T-helper 1 cell (primary cell): ENCODE results near the gene POLR3GL.
A peak's percentile ranks its signal among the peaks of the same experiment; 100 is the strongest.

Experiments
- DNase-seq, 5 donors: peaks; one replicate each; pipeline ENCODE4 v3.0.0-alpha.2; 2012 to 2020

POLR3GL gene

GRCh38 chr1:145951526-145951925 is 13.0 kb upstream of the POLR3GL start:
- no peak for DNase-seq

GRCh38 chr1:145952903-145953302 is 11.6 kb upstream of the POLR3GL start:
- DNase-seq: no peak

- DNase-seq: no peak
These were observed 10.6 kb upstream of the POLR3GL start for GRCh38 chr1:145953861-145954260.

GRCh38 chr1:145955436-145955835 is 9.1 kb upstream of the POLR3GL start:
- DNase-seq: no peak

- DNase-seq: no peak
These were observed 8.1 kb upstream of the POLR3GL start for GRCh38 chr1:145956361-145956760.

- peak in 1 of 5 donors; percentile 28 for DNase-seq
These were observed 7.6 kb upstream of the POLR3GL start for GRCh38 chr1:145956781-145957442.

GRCh38 chr1:145957443-145958319 is 6.8 kb upstream of the POLR3GL start, which contains the start of gene LIX1L:
Gene LIX1L, minus strand, starts transcription at chr1:145958017. Its CDS starts 90 bp downstream, at chr1:145957927.
- DNase-seq: peak; percentile 87 to 96 (median 93)

GRCh38 chr1:145958734-145959133 is 5.8 kb upstream of the POLR3GL start:
- DNase-seq: no peak

GRCh38 chr1:145959333-145959732 is 5.2 kb upstream of the POLR3GL start:
- no peak for DNase-seq

- no peak for DNase-seq
These were observed 4.5 kb upstream of the POLR3GL start for GRCh38 chr1:145959957-145960467.

- peak; percentile 41 to 60 (median 45) for DNase-seq
These were observed 3.9 kb upstream of the POLR3GL start for GRCh38 chr1:145960468-145961108.

- DNase-seq: no peak
These were observed 3.4 kb upstream of the POLR3GL start for GRCh38 chr1:145961109-145961424.

- peak; percentile 10 to 56 (median 24) for DNase-seq
These were observed 2.9 kb upstream of the POLR3GL start for GRCh38 chr1:145961425-145962156.

GRCh38 chr1:145962157-145963102 is 2.1 kb upstream of the POLR3GL start:
- DNase-seq: peak in 4 of 5 donors; percentile 19 to 38 (median 22)

GRCh38 chr1:145963265-145964019 is 1.0 kb upstream of the POLR3GL start:
- no peak for DNase-seq

GRCh38 chr1:145965119-145965744 is 742 bp downstream of the POLR3GL start:
- DNase-seq: no peak

- no peak for DNase-seq
These were observed 2.8 kb downstream of the POLR3GL start for GRCh38 chr1:145967288-145967687.

- no peak for DNase-seq
These were observed 8.1 kb downstream of the POLR3GL start for GRCh38 chr1:145972580-145972979.

- DNase-seq: no peak
These were observed 10.2 kb downstream of the POLR3GL start for GRCh38 chr1:145974721-145975120.

GRCh38 chr1:145975216-145975615 is 10.7 kb downstream of the POLR3GL start:
- no peak for DNase-seq
